ENCODE results near the gene EPN2.

GRCh38 chr17:19363460-19364035 is 126.4 kb downstream of the EPN2 start:
- no peak for TF ChIP-seq POLR2A (IDR thresholded peaks at IDR 0.05)
- TF ChIP-seq, protein P1, sequence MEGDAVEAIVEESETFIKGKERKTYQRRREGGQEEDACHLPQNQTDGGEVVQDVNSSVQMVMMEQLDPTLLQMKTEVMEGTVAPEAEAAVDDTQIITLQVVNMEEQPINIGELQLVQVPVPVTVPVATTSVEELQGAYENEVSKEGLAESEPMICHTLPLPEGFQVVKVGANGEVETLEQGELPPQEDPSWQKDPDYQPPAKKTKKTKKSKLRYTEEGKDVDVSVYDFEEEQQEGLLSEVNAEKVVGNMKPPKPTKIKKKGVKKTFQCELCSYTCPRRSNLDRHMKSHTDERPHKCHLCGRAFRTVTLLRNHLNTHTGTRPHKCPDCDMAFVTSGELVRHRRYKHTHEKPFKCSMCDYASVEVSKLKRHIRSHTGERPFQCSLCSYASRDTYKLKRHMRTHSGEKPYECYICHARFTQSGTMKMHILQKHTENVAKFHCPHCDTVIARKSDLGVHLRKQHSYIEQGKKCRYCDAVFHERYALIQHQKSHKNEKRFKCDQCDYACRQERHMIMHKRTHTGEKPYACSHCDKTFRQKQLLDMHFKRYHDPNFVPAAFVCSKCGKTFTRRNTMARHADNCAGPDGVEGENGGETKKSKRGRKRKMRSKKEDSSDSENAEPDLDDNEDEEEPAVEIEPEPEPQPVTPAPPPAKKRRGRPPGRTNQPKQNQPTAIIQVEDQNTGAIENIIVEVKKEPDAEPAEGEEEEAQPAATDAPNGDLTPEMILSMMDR (IDR thresholded peaks at IDR 0.05) = no peak

All from right lobe of liver (tissue), 4 donors.